ENCODE data around the gene SLFNL1.

SLFNL1 gene
- 0.24 to 1.7 reads per million in 2 donors for total RNA-seq

GRCh38 chr1:41021526-41022308 lies at the start of gene SLFNL1:
TSS of gene SLFNL1 (minus strand) at chr1:41021725. CDS start at chr1:41020660, 1,065 bp downstream.
- DNase-seq: no peak

GRCh38 chr1:41056907-41057306 lies 35.4 kb upstream of the SLFNL1 start:
- no peak for DNase-seq

DNA sequence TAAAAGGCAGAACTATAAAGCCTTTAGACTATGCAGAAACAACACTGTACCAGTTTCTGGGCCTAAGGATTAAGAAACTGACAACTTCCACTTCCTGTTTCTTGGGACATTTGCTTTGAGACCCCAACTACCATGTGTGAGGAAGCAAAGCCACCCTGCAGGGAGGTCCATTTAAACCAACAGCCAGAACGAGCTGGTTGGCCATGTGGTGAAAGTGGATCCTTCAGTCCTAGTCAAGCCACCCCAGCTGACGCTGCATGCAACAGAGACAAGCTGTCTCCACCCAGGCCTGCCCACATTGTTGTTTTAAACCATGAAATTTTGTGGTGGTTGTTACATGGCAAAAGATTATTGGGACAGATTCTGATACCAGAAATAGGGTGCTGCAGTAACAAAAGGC lies 31.8 kb upstream of the SLFNL1 start:
- DNase-seq: no peak

DNA sequence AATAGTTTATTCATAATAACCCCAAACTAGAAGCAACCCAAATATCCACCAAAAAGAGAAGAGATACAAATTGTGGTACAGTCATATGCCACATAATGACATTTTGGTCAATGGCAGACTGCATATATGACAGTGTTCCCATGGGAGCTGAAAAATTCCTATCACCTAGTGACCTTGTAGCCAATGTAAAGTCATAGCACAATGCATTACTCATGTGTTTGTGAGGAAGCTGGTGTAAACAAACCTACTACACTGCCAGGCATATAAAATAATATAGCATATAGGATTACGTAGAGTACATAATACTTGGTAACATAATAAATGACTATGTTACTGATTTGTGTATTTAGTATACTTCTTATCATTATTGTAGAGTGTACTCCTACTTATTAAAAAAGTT lies 29.5 kb upstream of the SLFNL1 start:
- DNase-seq: no peak

DNA sequence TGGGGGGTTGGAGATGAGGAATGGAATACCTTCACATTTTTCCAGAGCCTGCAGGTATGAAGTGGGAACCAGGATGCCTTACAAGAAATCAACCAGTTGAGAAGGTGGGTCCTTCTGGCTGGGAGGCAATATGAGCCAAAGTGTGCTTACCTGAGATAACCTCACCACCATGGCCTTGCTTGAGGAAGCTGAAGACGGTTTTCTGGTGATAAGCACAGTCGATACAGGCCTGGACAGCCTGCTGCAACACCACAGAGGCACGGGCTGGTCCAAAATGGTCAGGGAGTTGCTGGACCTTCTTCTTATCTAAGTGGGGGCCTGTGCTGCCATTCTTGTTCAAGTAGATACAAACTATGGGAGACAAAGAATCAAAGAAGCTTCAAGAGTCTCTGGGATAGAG lies 27.0 kb upstream of the SLFNL1 start:
- DNase-seq: no peak

DNA sequence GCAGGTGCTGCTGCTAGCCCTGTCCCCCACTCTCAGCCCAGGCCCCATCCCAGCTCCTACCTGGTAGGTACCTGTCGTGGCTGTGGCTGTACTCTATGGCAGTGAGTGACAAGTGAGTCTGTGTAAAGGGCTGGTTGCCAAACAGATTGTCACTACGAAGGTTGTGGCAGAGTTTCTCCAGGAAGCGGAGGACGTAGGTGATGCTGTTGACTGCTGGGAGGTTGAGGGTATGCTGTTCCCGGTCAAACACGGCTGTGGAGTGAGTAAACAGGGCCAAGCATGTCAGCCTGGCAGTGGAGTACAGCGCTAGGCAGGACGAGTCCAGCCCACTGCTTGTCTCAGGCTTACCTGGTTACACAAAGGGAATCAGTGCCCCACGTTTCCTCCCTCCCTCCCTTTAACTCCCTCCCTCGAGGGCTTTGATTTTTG lies 24.8 kb upstream of the SLFNL1 start:
- no peak for DNase-seq

GRCh38 chr1:41045740-41046139 lies 24.2 kb upstream of the SLFNL1 start:
- DNase-seq: no peak

DNA sequence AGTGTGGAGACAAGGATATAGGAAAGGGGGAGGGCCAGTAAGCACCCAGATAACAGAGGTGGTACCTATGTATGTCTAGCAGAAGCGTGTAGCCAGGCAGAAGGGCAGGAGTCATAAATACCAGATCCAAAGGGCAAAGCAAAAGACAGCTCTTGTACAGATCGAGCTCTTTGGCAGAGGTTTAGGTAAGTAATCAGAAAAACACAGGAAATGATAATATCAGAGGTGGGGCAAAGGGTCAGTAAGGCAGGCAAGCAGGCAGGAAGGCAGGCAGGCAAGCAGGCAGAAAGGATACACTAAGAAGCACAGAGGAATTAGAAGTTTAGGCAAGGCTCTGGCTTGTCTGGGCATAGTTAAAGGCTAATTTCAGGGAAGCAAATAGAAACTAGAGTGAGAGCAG lies 22.7 kb upstream of the SLFNL1 start:
- no peak for DNase-seq

DNA sequence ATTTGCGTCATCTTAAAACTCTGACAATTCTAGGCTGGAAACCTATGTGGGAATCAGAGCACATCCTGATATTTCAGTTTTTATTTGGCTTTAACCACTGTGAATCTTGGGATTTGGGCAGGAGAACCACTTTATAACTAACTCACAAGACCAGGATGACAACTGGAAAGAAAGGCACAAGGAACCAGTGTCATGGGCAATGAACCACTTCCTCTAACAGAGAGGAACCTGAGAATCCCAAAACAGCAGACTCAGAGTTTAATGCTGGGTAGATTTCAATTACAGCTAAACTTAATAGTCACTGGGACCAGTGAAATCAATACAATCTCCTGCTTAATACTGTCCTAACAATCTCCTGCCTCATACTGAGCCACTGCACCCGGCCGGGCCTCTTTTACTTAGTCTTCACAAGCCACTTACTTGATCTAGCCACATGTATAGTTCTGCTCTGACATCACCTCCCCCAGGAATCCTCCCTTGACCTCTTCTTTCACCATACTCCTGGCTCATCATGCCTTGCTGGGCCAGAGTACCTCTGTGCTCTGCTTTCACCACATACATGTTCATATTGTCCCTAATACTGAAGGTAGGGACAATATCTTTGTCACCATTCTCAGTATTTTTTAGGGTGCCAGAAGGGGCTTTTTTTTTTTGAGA lies 20.2 kb upstream of the SLFNL1 start:
- no peak for DNase-seq

- no peak for DNase-seq
These were observed 16.6 kb upstream of the SLFNL1 start for GRCh38 chr1:41038110-41038509.

DNA sequence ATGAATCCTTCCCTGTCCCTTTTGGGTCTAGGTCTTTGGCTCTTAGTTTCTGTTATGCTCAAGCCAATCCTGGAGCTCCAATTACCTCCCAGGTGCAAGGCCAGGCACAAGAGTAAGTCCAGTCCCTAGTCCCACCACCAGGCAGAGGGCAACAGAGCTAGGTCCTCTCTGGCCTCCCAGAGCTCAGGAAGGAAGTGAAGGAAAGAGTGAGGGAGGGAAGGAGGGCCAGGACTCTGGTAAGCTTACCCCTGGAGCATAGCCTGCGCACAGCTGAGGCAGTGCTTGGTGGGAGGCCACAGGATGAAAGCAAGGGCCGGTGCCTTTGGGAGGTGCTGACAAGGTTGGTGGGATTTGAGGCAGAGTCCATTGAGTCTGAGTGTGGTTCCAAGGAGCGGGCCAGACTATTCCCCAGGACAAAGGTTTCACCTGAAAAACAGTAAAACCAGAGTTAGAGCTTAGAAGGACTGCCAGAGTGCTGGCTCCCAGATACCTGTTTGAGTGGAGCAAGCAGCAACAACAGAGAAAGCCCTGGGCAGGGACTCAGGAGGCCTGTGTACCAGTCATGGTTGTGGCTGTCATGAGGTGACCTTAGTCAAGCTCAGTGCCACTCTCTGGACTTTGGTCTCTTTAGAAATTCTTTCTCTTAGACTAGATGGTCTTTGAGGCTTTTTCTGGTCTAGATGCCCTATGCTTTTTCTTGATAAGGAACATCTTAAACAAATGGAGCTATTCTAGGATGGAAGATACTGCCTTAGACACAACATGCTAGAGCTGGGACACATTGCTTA lies 15.8 kb upstream of the SLFNL1 start:
- no peak for DNase-seq

DNA sequence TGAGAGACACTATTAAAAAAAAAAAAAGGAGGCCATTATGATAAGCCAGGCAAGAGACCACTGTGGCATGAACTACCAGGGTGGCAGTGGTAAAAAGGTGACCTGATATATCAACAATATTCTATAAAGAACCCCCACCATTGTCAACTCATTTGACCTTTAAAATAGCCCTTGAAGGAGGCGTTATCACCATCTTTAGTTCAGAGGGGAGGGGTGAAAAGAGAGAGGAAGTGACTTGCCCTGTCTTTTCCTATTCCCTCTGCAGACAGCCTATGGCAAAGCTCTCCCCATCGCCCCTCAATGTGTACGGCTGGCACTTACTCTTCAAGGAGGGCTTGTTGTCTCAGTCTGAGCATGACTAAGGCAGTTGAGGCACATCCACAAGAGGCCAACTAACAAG lies 11.7 kb upstream of the SLFNL1 start:
- DNase-seq: no peak

GRCh38 chr1:41032147-41032546 lies 10.6 kb upstream of the SLFNL1 start:
- DNase-seq: no peak

- DNase-seq: no peak
These were observed 9.5 kb upstream of the SLFNL1 start for GRCh38 chr1:41030872-41031616.

DNA sequence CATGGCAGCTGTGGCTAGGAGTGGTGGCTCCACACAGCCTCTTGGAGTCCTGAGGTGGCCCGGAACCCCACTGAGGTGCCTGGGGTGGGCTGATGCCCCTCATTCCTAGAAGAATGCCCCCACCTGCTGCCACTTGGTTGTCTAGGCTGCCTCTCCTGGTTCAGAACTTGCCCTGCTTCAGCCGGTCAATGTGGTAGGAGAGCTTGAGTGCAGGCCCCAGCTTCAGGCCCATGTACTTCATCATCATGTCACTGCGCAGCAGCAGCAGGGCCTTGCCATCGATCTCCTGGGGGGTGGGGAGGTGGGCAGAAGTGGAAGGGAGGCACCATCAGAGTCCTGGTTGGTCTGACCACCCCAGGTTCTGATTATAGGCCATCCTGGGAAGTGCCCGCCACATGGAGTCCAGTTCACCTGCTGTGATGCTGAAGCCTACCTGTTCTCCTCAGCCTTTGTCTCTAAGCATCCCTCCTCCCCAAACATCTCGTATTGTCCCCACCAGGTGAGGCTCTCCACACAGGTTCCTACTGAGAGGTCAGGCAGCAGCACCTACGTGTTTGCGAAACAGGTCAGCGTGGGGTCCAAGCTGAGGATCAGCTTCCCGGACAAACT lies 6.6 kb upstream of the SLFNL1 start:
- DNase-seq: no peak

- no peak for DNase-seq
These were observed 4.7 kb upstream of the SLFNL1 start for GRCh38 chr1:41025979-41026819.

GRCh38 chr1:41024953-41025352 lies 3.4 kb upstream of the SLFNL1 start:
- DNase-seq: no peak

DNA sequence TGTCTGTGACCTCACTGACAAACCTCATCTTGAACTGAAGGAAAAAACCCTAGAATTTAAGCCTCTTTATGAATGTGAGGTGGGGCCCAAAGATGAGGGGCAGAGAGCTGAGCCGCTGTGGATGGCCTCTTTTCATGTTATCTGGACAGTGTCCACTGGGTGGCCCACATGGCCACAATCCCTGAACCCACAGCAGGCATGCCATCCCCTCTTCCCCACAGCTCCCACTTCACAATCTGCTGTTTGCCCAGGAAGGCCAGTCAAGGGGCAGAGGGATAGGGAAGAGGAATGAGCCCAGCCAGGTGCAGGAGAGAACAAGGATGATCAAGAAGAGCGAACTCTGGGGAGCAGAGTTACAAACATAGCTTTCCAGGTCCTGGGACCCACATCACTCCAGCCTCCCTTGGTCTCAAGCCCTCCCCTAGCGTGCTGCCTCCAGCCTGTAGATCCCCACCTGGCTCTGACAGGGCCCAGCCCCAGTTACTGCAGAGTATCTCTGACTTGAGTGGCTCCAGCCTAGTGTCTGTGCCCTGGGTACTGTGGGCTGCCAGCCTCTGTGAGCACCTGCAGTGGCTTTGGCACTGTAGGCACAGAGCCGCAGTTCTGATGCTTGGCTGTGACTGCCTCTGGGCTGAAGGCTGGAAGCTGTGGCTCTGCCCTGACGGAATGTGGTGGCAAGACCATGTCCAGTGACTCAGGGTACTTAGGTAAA lies 1.9 kb upstream of the SLFNL1 start:
- DNase-seq: no peak

DNA sequence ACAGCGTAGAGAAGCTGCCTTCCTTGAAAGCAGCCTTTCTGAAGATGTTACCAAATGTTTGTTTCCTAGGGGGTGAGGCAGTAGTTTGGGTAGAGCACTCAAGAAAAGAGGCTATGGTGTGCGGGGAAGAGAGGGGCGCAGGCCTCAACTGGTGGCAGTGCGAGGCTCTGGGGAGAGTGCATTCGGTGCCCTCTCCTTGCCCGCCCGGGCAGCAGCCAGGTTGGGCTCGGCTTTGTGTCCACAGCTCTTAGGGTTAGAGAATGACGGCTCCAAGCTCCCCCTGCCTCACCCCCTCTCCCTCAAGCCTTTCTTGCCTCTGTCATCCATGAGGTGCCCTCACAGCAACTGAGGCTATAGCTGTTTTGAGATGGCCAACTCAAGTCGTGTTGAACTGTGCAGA lies 899 bp upstream of the SLFNL1 start:
- no peak for DNase-seq

DNA sequence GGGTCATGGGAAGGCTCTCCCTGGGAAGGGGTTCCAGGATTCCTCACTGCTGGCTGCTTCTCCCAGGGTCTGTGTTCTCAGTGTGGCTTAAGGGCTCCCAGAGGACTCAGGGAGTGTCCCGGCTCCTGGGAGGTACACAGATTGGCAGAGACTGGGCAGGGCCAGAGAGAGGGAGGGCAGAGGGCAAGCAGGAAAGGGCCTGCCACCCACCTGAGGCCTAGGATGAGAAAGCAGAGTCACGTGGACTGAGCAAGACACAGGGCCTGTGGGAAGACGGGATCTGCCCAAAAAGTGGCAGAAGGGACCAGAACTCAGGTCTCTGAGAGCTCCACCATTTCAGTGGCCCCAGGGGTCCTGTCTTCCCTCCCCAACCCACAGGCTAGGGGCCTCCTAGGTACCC lies 871 bp downstream of the SLFNL1 start:
- DNase-seq: no peak

DNA sequence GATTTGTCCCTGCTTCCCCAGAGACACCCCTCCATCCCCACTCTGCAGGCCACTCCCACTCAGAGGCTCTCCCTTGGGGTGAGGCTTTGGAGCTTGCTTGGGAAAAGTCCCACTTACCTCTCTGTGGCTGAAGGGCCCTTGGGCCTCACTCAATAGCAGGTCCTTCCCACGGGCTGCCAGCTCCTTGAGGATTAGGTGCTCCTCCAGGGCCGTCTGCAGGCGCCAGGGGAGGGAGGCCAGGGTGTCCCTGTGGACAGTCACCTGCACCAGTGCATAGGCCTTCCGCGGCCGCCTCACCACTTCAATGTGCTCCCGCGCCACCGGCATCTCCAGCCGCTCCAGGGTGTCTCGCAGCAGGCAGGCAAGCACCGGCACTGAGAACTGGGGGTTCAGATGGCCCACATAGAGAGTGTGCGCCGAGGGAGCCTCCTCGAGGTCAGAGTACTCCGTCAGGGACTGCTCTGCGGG lies 1.4 kb downstream of the SLFNL1 start:
- DNase-seq: no peak

Measured in T-helper 9 cell (primary cell).